HL-60/S4 (cell line): Measurements from ENCODE around the gene FOXJ1.

Source experiments
- in situ Hi-C: fragments of 300-500 bp; cut with MboI; formaldehyde crosslinking; loops from 2 replicates; pipeline ENCODE4 v1.14.3; 2022; ENCODE audit warnings: low sequenced_read_pairs

Gene FOXJ1

GRCh38 chr17:76095943-76096342 is 45.1 kb downstream of the FOXJ1 start:
- in situ Hi-C loops = no loop called here

GRCh38 chr17:76094046-76094445 is 47.0 kb downstream of the FOXJ1 start:
- in situ Hi-C loops = no loop called here

GRCh38 chr17:76092526-76093413 is 48.3 kb downstream of the FOXJ1 start:
- in situ Hi-C loops = no loop called here

- in situ Hi-C loops = no loop called here
Observed at GRCh38 chr17:76091526-76092286, 49.3 kb downstream of the FOXJ1 start.

- in situ Hi-C loops = no loop called here
Observed at GRCh38 chr17:76090517-76091129, 50.4 kb downstream of the FOXJ1 start.

- in situ Hi-C loops = no loop called here
Observed at GRCh38 chr17:76089680-76090516, 51.1 kb downstream of the FOXJ1 start.

- in situ Hi-C loops = no loop called here
Observed at GRCh38 chr17:76088868-76089576, 52.0 kb downstream of the FOXJ1 start.

GRCh38 chr17:76088041-76088867 is 52.8 kb downstream of the FOXJ1 start:
- in situ Hi-C loops = no loop called here

- in situ Hi-C loops = no loop called here
Observed at GRCh38 chr17:76087531-76087930, 53.5 kb downstream of the FOXJ1 start.

GRCh38 chr17:76086384-76086783 is 54.7 kb downstream of the FOXJ1 start:
- in situ Hi-C loops = no loop called here
